HepG2 (cell line): ENCODE measurements around the gene PLCG1. TPM values are rescaled to one million over a fixed set of nuclear protein-coding genes. Genes with fewer than 3 reads are reported as not detected.

Experiments
- GTF3A ChIP-seq: sonication (generic); formaldehyde crosslinking; conservative IDR thresholded peaks from 2 replicates; pipeline ENCODE4 v1.4.0; 2020; ENCODE audit warnings: mild to moderate bottlenecking, missing genetic modification reagents
- KIAA2018 ChIP-seq: sonication (generic); formaldehyde crosslinking; IDR thresholded peaks from 2 replicates; pipeline ENCODE4 v1.5.0; 2020; ENCODE audit warnings: mild to moderate bottlenecking, missing genetic modification reagents, borderline replicate concordance
- SALL2 ChIP-seq: sonication (generic); formaldehyde crosslinking; IDR thresholded peaks from 2 replicates; pipeline ENCODE4 v1.8.1; 2023; ENCODE audit warnings: mild to moderate bottlenecking, missing genetic modification reagents, inconsistent platforms
- ZFP36 ChIP-seq: fragments of 150-350 bp; IDR thresholded peaks from 2 replicates; pipeline ENCODE4 v1.6.1; 2018; ENCODE audit warnings: borderline replicate concordance, low read length, low read depth; ENCODE audit not compliant: partially characterized antibody
- ZNF670 ChIP-seq: sonication (generic); formaldehyde crosslinking; IDR thresholded peaks from 2 replicates; pipeline ENCODE4 v1.8.0; 2022; ENCODE audit warnings: mild to moderate bottlenecking, missing genetic modification reagents, borderline replicate concordance
- ZNF761 ChIP-seq: sonication (generic); formaldehyde crosslinking; conservative IDR thresholded peaks from 2 replicates; pipeline ENCODE4 v1.4.0; 2020; ENCODE audit warnings: mild to moderate bottlenecking, missing genetic modification reagents
- polyA plus RNA-seq, 8 experiments: library from polyadenylated mRNA; depleted of rRNA in 3 of 8; stranded (reverse) in 7 of 8; unstranded in 1 of 8; fragments of >200 nt; fragmentation: Illumina TruSeq in 4 of 8; extraction: Trizol in 4 of 8; gene quantifications; 2 replicates each; pipeline versions ENCODE4 v1.2.1 to v1.2.3, GENCODE V29; 2011 to 2016; ENCODE audit warnings: low read depth in 4 of 8, missing spikeins in 1 of 8, mixed read lengths in 1 of 8; ENCODE audit not compliant: insufficient read depth in 1 of 8
- total RNA-seq, 5 experiments: library from RNA; depleted of rRNA; stranded (reverse); fragments of >200 nt; fragmentation: Illumina TruSeq; extraction: Trizol; gene quantifications; 2 replicates each; pipeline ENCODE4 v1.2.3, GENCODE V29; 2016; ENCODE audit warnings: low read depth in 1 of 5
- TF ChIP-seq, protein P1 (sequence below): sonication (generic); formaldehyde crosslinking; IDR thresholded peaks from 2 replicates; pipeline ENCODE4 v1.5.1; 2020; ENCODE audit warnings: mild to moderate bottlenecking, missing genetic modification reagents
- TF ChIP-seq, protein P2 (sequence below): IDR thresholded peaks from 2 replicates; pipeline ENCODE4 v1.6.1; 2016; ENCODE audit warnings: low read depth, borderline replicate concordance
- TF ChIP-seq, protein P3 (sequence below): sonication (generic); formaldehyde crosslinking; IDR thresholded peaks from 2 replicates; pipeline ENCODE4 v1.4.0; 2020; ENCODE audit warnings: mild to moderate bottlenecking, missing genetic modification reagents
- TF ChIP-seq, protein P4 (sequence below): IDR thresholded peaks from 2 replicates; pipeline ENCODE4 v1.6.1; 2016; ENCODE audit warnings: missing compliant biosample characterization, missing genetic modification reagents, borderline replicate concordance
- TF ChIP-seq, protein P5 (sequence below): sonication (generic); formaldehyde crosslinking; IDR thresholded peaks from 2 replicates; pipeline ENCODE4 v1.4.0; 2020; ENCODE audit warnings: missing genetic modification reagents

Gene PLCG1
- total and polyA plus RNA-seq, 2 of the 13 experiments (the other 11 are each of a cell fraction or from before 2014, with no cell fraction given) = 85.3 to 158 TPM

- TF ChIP-seq, protein P1, sequence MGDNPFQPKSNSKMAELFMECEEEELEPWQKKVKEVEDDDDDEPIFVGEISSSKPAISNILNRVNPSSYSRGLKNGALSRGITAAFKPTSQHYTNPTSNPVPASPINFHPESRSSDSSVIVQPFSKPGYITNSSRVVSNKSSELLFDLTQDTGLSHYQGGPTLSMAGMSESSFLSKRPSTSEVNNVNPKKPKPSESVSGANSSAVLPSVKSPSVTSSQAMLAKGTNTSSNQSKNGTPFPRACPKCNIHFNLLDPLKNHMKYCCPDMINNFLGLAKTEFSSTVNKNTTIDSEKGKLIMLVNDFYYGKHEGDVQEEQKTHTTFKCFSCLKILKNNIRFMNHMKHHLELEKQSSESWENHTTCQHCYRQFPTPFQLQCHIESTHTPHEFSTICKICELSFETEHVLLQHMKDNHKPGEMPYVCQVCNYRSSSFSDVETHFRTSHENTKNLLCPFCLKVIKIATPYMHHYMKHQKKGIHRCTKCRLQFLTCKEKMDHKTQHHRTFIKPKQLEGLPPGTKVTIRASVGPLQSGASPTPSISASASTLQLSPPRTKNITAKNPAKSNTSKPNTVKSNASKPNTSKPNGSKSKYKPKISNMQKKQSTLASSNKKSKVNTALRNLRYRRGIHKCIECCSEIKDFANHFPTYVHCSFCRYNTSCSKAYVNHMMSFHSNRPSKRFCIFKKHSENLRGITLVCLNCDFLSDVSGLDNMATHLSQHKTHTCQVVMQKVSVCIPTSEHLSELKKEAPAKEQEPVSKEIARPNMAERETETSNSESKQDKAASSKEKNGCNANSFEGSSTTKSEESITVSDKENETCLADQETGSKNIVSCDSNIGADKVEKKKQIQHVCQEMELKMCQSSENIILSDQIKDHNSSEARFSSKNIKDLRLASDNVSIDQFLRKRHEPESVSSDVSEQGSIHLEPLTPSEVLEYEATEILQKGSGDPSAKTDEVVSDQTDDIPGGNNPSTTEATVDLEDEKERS (CRISPR knock-in tag) = no peak
- TF ChIP-seq ZFP36 = no peak
- peak; percentile 68; the same call in 1 of the 2 replicates for TF ChIP-seq SALL2 (CRISPR knock-in tag)
- no peak for TF ChIP-seq GTF3A (CRISPR knock-in tag)
- TF ChIP-seq ZNF761 (CRISPR knock-in tag) = no peak
- no peak for TF ChIP-seq KIAA2018 (CRISPR knock-in tag)
- TF ChIP-seq, protein P2, sequence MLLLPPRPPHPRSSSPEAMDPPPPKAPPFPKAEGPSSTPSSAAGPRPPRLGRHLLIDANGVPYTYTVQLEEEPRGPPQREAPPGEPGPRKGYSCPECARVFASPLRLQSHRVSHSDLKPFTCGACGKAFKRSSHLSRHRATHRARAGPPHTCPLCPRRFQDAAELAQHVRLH (CRISPR knock-in tag) = peak; percentile 95; the same call in 1 of the 2 replicates
- TF ChIP-seq, protein P3, sequence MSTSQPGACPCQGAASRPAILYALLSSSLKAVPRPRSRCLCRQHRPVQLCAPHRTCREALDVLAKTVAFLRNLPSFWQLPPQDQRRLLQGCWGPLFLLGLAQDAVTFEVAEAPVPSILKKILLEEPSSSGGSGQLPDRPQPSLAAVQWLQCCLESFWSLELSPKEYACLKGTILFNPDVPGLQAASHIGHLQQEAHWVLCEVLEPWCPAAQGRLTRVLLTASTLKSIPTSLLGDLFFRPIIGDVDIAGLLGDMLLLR (CRISPR knock-in tag) = no peak
- TF ChIP-seq, protein P4, sequence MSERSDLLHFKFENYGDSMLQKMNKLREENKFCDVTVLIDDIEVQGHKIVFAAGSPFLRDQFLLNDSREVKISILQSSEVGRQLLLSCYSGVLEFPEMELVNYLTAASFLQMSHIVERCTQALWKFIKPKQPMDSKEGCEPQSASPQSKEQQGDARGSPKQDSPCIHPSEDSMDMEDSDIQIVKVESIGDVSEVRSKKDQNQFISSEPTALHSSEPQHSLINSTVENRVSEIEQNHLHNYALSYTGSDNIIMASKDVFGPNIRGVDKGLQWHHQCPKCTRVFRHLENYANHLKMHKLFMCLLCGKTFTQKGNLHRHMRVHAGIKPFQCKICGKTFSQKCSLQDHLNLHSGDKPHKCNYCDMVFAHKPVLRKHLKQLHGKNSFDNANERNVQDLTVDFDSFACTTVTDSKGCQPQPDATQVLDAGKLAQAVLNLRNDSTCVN (CRISPR knock-in tag) = peak; percentile 67; the same call in 1 of the 2 replicates
- TF ChIP-seq, protein P5, sequence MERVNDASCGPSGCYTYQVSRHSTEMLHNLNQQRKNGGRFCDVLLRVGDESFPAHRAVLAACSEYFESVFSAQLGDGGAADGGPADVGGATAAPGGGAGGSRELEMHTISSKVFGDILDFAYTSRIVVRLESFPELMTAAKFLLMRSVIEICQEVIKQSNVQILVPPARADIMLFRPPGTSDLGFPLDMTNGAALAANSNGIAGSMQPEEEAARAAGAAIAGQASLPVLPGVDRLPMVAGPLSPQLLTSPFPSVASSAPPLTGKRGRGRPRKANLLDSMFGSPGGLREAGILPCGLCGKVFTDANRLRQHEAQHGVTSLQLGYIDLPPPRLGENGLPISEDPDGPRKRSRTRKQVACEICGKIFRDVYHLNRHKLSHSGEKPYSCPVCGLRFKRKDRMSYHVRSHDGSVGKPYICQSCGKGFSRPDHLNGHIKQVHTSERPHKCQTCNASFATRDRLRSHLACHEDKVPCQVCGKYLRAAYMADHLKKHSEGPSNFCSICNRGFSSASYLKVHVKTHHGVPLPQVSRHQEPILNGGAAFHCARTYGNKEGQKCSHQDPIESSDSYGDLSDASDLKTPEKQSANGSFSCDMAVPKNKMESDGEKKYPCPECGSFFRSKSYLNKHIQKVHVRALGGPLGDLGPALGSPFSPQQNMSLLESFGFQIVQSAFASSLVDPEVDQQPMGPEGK (CRISPR knock-in tag) = peak; percentile 35; the same call in 1 of the 2 replicates
- peak; percentile 52; the same call in 1 of the 2 replicates for TF ChIP-seq ZNF670 (CRISPR knock-in tag)
Measured at GRCh38 chr20:41135187-41135887, 2.0 kb upstream of the PLCG1 start (continued).
